EL (cell line): ENCODE results near the gene KIAA0513.
A peak's percentile ranks its signal among the peaks of the same experiment; 100 is the strongest.
"Not testable (repeated sequence)": the region's sequence is repeated elsewhere in the genome, so short reads cannot be mapped to it uniquely, and the experiment has no call there.

Experiments
- DNase-seq: peaks from one replicate; pipeline ENCODE4 v3.0.0-alpha.2; 2016

The KIAA0513 gene

DNA sequence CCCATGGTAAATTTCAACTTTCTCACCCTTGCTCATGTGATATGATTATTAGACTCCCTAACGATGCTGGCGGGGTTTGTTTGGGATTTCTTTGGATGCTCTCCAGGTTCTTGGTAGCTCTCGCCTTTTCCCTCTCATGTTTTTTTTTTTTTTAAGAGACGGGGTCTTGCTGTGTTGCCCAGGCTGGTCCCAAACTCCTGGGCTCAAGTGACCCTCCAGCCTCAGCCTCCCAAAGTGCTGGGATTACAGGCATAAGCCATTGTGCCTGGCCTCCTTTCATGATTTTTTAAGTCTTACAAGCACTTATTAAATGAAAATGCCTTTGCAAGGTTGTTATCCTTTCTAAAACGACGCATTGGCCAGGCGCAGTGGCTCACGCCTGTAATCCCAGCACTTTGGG lies 24.1 kb downstream of the KIAA0513 start:
- DNase-seq = no peak

DNA sequence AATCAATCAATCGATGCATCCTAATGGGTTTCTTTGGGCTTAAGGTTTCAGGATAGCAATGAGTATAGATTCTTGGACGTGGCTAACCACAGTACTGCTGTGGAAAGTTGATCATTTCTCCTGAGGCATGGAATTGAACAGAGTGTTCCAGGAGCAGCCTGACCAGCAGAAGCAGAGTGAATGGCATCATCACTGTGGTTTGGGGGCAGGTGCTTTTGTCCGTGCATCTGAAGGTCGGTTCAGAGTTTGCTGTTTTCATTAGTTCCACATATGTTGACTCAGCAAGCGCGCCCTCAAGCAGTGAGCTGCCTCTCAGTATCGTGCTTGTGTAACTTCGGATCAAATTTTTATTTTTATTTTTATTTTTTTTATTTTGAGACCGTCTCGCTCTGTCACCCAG lies 24.9 kb downstream of the KIAA0513 start:
- no peak for DNase-seq

DNA sequence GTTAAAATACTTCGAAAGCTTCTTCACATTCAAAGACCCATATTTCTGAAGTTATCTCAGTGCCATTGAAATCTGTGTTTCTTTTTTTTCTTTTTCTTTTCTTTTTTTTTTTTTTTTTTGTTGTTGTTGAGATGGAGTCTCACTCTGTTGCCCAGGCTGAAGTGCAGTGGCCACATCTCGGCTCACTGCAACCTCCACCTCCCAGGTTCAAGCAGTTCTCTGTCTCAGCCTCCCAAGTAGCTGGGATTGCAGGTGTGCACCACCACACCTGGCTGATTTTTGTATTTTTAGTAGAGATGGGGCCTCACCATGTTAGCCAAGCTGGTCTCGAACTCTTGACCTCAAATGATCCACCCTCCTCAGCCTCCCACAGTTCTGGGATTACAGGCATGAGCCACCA lies 26.7 kb downstream of the KIAA0513 start:
- DNase-seq = not testable (repeated sequence)

DNA sequence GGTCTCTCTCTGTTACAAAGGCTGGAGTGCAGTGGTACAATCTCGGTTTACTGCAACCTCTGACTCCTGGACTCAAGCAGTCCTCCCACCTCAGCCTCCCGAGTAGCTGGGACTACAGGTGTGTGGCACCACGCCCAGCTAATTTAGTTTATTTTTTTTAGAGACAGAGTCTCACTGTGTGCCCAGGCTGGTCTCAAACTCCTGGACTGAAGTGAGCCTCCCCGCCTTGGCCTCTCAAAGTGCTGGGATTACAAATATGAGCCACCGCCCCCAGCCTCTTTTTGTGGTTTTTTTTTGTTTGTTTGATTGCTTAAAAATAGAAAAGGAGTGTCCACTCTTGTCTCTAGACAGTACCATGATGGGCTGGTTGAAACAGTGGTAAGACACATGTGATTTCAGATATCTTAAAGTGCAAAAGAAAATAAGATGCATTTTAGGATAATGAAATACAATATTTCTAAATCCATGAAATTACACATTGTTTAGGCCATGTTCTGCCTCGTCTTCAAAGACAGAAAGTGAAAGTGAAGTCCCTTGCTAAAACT lies 27.4 kb downstream of the KIAA0513 start:
- DNase-seq = no peak

DNA sequence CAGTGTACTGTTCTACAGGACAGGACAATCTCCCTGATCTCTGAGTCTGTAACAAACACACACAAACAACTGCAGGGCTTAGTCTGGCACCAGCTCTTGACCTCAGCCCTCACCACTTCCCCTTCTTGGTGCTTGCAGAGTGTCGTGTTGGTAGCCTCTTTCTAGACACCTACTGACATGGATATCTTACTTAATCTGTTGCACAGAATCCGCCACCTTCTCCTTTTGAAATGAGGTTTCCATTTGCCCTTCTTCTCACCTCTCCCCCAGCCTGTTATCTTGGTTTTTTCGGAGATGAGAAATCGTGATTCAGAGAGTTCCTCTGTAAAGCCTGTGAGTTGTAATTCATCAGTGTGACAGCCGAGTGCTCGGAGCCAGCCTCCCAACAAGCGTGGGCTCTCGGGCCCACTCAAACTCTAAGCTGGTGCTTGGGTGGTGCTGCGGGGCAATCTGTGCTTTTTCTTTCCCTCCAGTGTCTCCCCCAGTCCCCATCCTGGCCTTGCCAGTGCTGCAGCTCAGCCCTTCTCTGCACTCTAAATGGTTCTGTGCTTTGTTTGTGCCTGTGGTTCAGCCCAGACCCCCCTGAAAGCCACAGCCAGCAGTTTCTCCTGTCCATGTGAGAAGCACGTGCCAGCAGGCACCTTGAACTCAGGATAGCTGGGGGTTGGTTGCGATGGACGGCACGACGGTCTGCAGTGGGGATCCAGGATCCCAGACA lies 28.1 kb downstream of the KIAA0513 start:
- DNase-seq = peak; percentile 53

DNA sequence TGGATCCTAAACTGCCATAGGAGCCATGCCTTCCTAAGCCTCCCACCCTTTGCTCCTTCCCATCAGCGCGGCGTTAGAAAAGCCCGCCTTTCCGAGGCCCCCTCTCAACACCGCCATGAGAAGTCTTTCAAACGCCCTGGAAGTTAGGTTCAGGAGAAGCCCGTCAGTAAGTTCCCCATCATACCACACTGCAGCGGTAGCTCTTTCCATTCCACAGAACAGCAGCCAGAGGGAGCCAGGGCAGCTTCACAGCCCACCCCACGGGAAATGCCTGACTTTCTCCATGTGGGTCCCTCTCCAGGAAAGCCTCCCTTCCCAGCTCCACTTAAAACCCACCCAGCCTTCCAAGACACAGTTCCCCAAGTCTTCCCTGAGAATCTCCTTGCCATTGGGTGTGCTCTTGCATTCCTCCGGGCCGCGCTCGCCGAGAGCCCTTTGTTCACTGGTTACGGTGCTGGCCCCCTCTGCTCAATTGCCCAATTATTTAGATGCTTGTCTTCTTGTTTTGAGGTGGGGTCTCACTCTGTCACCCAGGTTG lies 28.7 kb downstream of the KIAA0513 start:
- DNase-seq = peak; percentile 6

DNA sequence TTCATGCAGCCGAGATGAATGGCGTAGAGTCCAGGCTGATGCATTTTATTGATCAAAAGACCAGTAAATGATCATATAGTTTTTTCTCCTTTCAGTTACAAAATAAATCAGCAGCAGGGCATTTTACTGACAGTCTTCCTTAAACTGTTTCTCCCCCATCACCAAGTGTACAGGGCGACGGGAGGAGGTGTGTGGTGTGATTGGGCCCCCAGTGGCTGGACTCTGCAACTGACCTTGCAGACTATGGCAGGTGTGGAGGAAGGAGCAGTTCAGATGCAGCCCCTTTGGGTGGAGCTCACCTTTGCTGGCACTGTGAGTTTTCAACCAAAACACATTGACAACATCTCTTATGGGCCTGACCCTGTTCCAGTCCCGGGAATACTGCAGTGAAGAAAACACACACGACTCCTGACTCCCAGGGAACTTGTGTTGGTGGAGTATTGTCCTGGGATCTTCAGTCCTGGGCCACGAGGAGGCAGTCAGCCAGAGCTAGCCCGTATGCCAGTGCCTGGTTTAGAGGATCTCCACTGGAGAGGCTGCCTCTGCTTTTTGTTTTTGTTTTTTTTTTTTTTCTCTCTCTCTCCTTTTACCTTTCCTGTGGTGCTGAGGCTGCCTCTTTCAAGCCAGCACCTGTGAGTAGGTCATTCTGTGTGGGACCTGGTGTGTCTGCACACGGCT lies 29.8 kb downstream of the KIAA0513 start:
- DNase-seq = no peak

DNA sequence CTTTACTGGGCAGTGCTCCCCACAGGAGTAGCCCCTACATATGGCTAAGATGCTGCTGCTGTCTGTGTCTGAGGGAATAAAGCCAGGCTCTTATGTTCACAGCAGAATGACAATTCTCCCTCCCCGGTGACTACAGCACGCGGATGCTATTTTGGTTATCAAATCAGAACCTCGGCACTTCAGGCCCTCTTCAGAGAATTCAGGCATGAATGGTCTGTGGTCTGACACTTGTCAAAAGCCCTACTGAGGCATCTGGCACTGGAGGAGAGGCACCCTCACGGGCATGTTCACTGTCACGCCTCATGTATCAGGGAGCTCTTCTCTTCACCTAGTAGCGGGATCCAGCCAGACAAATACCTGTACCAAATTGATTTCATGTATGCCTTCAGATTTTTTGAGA lies 30.4 kb downstream of the KIAA0513 start:
- no peak for DNase-seq

DNA sequence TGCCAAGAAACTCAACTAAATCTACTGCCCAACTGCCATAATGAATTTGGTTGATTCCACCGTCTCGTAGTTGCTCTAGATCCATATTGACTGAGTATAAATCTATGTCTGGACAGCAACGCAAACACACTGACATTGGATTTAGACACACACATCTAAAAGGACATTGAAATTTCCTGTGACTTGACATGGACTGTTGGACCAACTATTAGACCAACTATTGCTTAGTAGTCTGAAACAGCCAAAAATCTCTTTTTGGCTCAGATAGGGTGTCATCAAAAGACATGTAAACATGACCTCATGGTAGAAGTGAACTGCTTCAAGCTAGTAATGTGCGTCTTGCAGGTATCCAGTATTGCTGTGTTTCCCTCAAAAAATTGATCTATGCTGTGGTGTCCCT lies 31.3 kb downstream of the KIAA0513 start:
- DNase-seq = no peak

DNA sequence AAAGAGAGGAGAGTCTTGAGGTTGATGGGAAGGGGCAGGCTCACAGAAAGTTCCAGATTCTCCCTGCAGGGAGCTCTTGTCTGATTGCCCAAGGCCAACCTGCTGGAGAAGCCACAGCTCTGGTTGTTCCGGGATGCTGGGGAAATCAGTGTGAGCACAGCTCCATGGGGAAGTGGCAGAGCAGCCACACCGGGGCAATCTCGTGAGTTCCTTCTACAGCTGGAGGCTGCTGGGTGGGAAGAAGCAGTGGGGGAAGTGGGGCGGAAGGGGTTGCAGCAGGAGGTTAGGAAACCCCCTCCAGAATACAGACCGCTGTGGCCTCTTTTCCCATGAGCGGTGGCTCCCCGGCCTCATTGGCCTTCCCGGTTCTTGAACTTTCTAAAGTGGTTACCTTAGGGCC lies 34.0 kb downstream of the KIAA0513 start:
- DNase-seq = no peak

DNA sequence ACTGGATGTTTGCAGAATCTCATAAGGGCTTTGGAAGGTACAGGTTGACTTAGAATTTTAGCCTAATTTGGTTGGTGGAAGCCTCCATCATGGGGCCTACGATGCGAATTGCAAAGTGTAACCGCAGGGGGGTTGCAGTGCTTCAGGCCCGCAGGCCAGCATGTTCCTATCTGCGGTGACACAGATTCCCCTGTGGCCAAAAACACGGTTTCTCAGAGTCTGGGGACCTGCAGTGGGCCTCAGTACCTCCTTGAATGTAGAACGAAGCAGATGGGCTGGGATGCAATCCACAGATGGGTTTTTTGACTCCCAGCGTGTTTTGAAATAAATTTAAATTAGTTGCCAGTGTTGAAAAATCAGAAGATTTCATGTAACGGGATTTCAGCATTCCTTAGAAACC lies 34.7 kb downstream of the KIAA0513 start:
- DNase-seq = no peak

DNA sequence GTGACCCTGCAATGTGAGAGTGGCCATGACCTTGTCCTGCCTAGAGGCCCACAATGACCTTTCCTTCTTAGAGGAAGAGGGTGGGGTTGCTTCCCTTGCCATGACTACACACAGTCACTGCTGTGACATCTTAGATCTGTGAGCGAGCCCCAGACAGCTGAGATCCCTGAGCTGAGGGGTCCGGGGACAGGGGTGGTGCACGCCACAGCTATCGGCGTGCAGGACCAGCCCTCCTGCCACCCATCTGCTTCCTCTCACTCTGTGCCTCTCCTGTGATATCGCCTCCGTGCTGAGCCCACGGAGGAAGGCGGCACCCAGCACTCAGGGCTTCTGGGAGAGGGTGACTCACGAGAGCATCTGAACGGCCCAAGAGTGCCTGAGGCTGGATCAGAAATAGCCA lies 35.2 kb downstream of the KIAA0513 start:
- DNase-seq = no peak

DNA sequence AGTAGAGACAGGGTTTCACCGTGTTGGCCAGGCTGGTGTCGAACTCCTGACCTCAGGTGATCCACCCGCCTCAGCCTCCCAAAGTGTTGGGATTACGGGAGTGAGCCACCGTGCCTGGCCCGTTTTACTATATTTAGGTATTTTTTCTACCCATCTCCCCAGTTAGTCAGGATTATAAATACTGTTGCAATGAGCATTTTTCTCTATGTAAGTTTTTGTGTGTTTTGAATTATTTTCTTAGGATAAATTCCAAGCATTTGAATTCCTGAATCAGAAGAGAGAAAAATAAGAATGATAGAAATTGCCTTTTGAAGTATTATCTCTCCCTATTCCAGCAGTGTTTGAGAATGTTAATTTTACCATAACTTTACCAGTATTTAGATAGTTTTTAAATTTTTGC lies 36.6 kb downstream of the KIAA0513 start:
- DNase-seq = no peak

DNA sequence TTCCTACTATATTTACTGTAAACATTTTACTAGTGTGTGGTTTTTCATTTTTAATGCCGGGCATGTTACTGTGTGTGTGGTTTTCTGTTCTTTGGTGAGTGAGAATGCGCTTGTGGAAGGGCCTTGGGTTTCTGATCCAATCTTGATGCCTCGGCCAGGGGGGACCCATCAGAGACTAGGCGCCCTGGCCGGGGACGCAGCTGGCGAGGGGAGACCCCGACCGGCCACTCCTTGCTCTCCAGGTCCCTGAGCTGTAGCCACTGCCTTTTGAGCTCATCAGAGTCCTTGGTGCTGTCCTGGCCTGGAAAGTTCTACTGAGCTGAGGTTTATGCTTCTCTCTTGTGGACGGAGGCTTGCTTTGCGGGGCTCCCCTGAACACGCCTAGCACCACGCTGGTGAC lies 37.5 kb downstream of the KIAA0513 start:
- DNase-seq = no peak

DNA sequence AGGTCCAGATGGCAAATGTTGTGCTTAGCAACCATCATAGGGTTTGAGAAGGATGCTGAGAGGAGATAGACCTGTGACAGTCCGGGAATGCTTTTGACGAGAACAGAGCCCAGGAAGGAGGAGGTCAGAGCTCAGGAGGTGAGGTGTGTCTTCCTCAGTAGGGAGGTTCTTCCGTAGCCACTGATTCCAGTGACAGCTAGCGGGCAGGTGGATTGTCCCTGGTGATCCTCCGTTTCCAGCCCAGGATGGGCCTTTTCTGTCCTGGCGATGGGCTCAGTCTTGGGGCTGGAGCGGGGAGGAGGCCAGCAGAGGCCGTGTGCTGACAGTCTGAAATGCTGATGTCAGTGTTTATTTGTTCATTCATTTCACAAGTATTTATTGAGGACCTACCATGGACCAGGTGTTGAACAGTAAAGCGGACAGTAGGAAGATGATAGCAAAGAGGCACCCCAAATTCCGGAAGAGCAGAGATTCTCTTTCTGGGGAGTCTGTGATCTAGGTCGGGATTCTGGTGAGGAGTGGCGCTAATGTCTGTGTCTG lies 38.8 kb downstream of the KIAA0513 start:
- no peak for DNase-seq

DNA sequence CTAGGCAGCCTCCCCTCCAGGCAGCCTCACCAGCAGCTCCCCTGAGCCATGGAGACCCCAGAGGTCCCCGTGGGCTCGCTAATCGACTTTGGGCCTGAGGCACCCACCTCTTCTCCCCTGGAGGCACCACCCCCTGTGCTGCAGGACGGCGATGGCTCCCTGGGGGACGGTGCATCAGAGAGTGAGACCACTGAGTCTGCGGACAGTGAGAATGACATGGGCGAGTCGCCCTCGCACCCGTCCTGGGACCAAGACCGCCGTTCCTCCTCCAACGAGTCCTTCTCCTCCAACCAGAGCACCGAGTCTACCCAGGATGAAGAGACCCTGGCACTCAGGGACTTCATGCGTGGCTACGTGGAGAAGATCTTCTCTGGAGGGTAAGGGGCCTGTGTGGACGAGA lies 39.4 kb downstream of the KIAA0513 start:
- DNase-seq = no peak

DNA sequence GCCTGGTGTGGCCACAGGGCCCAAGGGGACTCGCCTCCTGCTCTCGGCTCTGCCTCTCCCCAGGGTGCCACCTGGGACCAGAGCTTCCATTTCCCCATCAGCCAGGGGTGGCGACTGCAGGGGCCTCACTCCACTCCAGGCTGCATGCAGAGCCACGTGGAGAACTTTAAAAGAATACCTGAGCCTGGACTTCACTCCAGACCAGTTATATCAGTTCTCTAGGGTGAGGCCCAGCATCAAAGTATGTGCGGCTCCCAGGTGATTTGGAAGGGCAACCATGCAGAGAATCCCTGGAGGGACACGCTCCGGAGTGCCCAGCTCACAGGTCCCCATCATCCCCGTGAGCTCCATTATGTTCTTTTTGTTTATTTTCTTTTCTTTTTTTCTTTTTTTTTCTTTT lies 39.8 kb downstream of the KIAA0513 start:
- no peak for DNase-seq

DNA sequence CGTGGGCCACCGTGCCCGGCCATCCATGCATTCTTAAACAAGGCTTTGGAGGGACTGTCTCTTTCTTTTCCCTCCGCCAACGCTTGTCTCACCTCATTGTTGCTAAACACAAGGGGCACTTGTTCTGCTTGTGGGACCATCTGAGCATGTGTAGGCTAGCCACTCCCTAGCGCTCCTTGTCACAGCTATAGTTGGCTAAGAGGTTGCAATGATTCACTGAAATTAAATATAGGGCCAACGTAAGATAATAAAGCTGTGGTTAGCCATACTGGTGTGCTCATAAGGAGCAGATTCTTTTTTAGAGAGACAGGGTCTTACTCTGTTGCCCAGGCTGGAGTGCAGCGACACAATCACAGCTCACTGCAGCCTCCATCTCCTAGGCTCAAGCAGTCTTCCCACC lies 41.2 kb downstream of the KIAA0513 start:
- no peak for DNase-seq

DNA sequence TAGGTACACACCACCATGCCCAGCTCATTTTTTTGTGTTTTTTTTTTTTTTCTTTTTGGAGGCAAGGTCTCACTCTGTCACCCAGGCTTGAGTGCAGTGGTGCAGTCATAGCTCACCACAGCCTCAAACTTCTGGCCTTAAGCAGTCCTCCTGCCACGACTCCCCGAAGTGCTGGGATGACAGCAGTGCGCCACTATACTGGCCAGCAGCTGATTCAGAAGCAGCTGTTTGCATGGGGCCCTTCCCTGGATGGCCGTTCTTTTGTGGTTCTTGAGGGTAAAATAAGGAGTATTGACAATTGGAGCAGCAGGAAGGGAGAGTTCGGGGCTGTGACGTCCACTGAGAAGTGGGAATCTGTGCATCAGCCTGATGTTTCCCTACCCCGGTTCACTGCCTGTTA lies 41.6 kb downstream of the KIAA0513 start:
- DNase-seq = no peak

DNA sequence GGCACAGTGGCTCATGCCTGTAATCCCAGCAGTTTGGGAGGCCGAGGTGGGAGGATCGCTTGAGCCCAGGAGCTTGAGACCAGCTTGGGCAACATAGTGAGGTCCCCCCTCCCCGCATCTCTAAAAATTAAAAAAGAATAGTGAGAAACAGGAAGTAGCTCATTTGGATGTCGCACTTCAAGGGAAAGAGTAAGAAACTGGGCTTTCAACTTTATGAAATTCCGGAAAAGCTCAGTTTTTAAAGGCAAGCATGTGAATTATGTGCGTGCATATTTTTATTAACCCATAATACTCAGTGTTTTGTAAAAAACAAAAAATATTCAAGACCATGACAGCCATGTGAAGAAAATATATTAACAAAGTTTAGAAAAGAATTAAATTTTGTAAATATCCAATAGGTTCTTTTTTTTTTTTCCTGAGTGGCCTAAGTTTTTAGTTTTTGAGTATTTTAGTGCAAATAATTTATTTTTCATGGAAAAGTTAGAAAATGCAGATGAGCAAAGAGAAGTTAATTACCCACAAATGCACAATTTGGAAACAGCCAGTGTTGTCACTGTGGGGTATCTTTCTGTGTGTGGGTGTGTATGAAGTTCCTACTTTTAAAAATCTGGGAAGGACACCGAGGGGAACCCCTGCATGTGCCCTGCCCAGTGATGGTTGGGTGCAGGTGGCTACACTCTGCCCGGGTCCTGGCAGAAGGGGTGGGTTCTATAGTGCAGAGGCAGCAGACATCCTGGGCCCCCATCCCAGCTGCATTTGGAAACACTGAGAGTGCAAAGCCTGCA lies 44.7 kb downstream of the KIAA0513 start:
- DNase-seq = no peak

DNA sequence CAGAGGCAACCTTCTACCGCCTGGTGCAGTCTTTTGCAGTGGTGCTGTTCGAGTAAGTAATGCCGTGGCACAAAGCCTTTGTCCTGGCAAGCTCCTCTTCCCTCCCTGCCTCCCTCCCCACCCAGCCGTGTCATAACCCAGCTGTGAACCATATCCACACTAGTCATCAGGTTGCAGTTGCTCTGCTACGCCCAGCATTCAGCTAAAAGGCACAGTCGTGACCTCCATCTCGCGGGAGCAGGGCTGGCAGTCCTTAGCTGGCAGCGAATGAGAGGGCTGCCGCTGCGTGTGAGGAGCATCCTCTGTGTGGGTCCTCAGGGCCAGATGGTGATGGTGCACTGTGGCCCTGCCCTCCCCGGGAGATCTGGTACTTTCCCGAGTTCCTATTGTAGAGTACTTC lies 45.4 kb downstream of the KIAA0513 start:
- DNase-seq = no peak

DNA sequence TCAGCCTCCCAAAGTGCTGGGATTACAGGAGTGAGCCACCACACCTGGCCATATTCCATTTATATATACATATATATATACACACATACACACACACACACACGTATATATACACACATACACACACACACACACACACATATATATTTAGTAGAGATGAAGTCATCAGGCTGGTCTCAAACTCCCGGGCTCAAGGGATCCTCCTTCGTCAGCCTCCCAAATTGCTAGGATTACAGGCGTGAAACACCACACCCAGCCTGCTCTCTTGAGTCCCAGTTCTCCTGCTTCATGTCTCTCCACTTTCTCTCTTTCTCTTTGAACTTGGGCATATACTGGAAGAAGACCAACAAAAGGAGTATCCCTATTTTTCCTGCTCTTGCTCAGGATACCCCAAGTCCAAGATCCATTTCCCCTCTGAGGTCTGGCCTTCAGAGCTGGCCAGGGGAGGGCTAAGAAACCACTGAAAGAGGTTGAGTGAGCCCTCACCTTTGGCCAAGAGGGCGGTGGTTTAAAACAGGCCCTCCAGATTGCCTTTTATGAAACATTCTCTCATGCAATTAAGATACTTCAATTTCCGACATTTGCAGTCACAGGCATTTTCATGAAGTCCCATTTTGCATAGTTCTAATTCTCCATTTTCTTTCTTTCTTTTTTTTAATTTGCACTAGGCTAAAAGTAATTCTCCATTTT lies 46.8 kb downstream of the KIAA0513 start:
- no peak for DNase-seq
